HEK293T (cell line): ENCODE results near the gene FSD1.

Experiments
- CTCF ChIA-PET: fragments of 350-600 bp; formaldehyde crosslinking; extraction: SDS; loops from one replicate; lab custom pipeline; 2021; ENCODE audit warnings: antibody characterized with exemption, inconsistent platforms; lab: Yijun Ruan, JAX
- POLR2A ChIA-PET: fragments of 350-600 bp; formaldehyde crosslinking; extraction: SDS; loops from one replicate; lab custom pipeline; 2020; ENCODE audit warnings: antibody characterized with exemption, inconsistent platforms; lab: Yijun Ruan, JAX
- DNase-seq: peaks from one replicate; pipeline ENCODE4 v3.0.0; 2012; ENCODE audit warnings: mixed read lengths; ENCODE audit errors: extremely low spot score
- ARNT ChIP-seq: fragments of 450-650 bp; IDR thresholded peaks from 2 replicates; pipeline ENCODE4 v1.6.1; 2017; ENCODE audit warnings: mild to moderate bottlenecking
- BHLHE40 ChIP-seq: fragments of 450-650 bp; IDR thresholded peaks from 2 replicates; pipeline ENCODE4 v1.6.1; 2016; ENCODE audit warnings: mild to moderate bottlenecking, moderate library complexity, borderline replicate concordance
- CTBP1 ChIP-seq: fragments of 450-650 bp; IDR thresholded peaks from 2 replicates; pipeline ENCODE4 v1.6.1; 2016; ENCODE audit warnings: borderline replicate concordance
- ELF4 ChIP-seq: fragments of 450-650 bp; IDR thresholded peaks from 2 replicates; pipeline ENCODE4 v1.6.1; 2017; ENCODE audit warnings: antibody characterized with exemption
- FOXA1 ChIP-seq: fragments of 450-650 bp; IDR thresholded peaks from 2 replicates; pipeline ENCODE4 v1.6.1; 2016; ENCODE audit warnings: mild to moderate bottlenecking
- FOXK2 ChIP-seq: fragments of 450-650 bp; IDR thresholded peaks from 2 replicates; pipeline ENCODE4 v1.6.1; 2016; ENCODE audit warnings: mild to moderate bottlenecking
- FOXM1 ChIP-seq: fragments of 450-650 bp; IDR thresholded peaks from 2 replicates; pipeline ENCODE4 v1.6.1; 2017; ENCODE audit warnings: mild to moderate bottlenecking, borderline replicate concordance
- HDGF ChIP-seq: fragments of 450-650 bp; IDR thresholded peaks from 2 replicates; pipeline ENCODE4 v1.6.1; 2017; ENCODE audit warnings: antibody characterized with exemption, borderline replicate concordance
- L3MBTL2 ChIP-seq: fragments of 450-650 bp; conservative IDR thresholded peaks from 2 replicates; pipeline ENCODE4 v1.6.1; 2016; ENCODE audit warnings: mild to moderate bottlenecking
- LEF1 ChIP-seq: fragments of 450-650 bp; IDR thresholded peaks from 2 replicates; pipeline ENCODE4 v1.6.1; 2017; ENCODE audit warnings: mild to moderate bottlenecking, borderline replicate concordance
- NFRKB ChIP-seq: fragments of 450-650 bp; IDR thresholded peaks from 2 replicates; pipeline ENCODE4 v1.6.1; 2016; ENCODE audit warnings: mild to moderate bottlenecking, moderate library complexity
- SP1 ChIP-seq: fragments of 450-650 bp; IDR thresholded peaks from 2 replicates; pipeline ENCODE4 v1.6.1; 2017
- SUZ12 ChIP-seq: fragments of 450-650 bp; IDR thresholded peaks from 2 replicates; pipeline ENCODE4 v1.6.1; 2016; ENCODE audit warnings: mild to moderate bottlenecking
- TARDBP ChIP-seq: fragments of 450-650 bp; IDR thresholded peaks from 2 replicates; pipeline ENCODE4 v1.6.1; 2016
- ZNF384 ChIP-seq: fragments of 450-650 bp; IDR thresholded peaks from 2 replicates; pipeline ENCODE4 v1.6.1; 2016
- TF ChIP-seq, protein P1 (sequence below): fragments of 450-650 bp; IDR thresholded peaks from 2 replicates; pipeline ENCODE4 v1.6.1; 2016

FSD1 gene

DNA sequence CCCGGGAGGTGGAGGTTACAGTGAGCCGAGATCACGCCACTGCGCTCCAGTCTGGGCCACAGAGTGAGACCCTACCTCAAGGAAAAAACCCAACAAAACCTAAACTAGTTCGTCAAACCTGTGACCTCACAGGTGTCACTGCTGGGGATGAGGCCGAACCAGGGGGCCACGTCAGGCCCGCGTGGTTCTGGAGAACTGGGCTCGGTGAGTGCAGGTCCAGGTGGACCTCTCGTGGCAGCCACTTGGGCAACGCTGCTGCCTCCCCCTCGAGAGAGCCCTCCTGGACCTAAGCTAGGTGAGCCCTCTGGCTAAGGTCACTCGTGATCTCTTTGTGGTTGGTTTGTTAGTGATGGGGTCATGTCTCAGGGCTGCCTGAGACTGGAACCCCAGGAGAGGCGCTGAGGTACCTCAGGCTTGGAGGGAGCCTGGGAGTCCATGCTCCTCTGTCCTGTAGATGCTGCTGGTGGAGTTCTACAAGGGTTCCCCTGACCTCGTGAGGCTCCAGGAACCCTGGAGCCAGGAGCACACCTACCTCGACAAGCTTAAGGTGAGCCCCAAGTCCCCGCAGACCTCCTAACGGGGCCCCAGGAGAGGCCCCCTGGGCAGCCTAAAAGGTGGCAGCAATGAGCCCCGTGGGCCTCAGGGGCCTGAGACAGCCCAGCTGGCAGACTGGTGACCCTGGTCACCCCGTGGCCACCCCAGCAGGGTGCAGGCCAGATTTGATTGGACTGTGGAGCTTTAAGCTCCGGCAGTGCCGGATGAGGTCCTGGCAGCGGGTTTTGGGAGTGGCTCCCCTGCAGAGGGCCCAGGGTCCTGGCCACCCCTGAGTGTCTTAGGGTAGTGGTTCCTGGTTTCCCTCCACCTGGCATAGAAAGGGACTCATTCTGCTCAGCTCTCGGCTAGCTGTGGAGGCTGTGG, 54.6 kb downstream of the FSD1 start:
- ChIA-PET CTCF (interaction anchor here (1.0 to 1.1 kb wide), 2 partner anchors 91 to 92 kb away, joined by 3 to 5 read pairs; no protein-coding TSS in a partner anchor), POLR2A (interaction anchor here (4.1 kb wide), 1 partner anchor 16 kb away, joined by 17 read pairs; the partner anchor contains the start of gene MPND)
- DNase-seq = no peak
- TF ChIP-seq CTBP1 (no peak), BHLHE40 (no peak), SUZ12 (no peak)

DNA sequence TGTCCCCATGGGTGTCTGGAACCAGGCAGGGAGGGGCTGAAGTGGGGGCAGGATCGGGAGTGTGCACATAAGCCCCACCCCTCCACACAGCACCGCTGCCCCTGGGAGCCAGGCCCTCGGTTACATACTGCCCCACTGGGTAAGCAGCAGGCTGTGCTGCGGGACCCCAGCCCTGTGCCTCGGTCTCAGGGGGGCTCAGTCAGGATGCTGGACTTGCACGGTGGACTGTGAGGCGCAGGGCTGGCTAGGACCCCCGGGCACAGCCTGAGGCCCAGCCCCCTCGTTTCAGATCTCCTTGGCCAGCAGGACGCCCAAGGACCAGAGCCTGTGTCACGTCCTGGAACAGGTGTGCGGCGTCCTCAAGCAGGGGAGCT, 55.2 kb downstream of the FSD1 start:
- no peak for DNase-seq
- POLR2A ChIA-PET = interaction anchor here (4.1 kb wide), 1 partner anchor 16 kb away, joined by 17 read pairs; the partner anchor contains the start of gene MPND
- CTCF ChIA-PET = interaction anchor here (0.6 kb wide), 1 partner anchor 65 kb away, joined by 3 read pairs; no protein-coding TSS in a partner anchor
- no peak for TF ChIP-seq NFRKB
- TF ChIP-seq, protein P1, sequence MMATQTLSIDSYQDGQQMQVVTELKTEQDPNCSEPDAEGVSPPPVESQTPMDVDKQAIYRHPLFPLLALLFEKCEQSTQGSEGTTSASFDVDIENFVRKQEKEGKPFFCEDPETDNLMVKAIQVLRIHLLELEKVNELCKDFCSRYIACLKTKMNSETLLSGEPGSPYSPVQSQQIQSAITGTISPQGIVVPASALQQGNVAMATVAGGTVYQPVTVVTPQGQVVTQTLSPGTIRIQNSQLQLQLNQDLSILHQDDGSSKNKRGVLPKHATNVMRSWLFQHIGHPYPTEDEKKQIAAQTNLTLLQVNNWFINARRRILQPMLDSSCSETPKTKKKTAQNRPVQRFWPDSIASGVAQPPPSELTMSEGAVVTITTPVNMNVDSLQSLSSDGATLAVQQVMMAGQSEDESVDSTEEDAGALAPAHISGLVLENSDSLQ = no peak
- no peak for TF ChIP-seq HDGF
- TF ChIP-seq LEF1 = no peak
- no peak for TF ChIP-seq TARDBP
- TF ChIP-seq ZNF384 = no peak

DNA sequence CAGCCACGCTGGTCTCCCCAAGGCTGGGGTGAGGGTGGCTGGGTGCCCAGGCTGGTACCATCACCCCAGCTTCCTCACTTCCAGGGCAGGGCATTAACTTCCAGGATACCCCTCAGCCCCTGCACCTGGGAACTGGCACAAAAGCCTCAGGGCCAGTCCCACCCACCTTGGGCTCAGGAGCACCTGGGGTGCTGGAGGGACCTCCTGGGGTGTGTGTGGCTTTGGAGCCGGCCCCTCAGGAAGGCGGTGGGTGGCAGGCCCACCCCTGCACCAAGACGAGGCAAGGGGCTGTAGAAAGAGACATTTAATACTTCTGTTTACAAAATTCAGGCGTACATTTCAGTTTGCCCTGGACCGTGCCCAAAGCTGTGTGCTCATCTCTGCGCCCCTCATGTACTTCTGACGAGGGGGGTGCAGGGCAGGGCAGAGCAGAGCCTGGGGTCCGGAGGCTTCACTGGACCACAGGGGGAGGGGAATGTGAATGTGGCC, 55.7 kb downstream of the FSD1 start:
- no peak for TF ChIP-seq ARNT
- no peak for TF ChIP-seq TARDBP
- TF ChIP-seq NFRKB = no peak
- CTCF ChIA-PET = interaction anchor here (0.6 kb wide), 1 partner anchor 64 kb away, joined by 3 read pairs; no protein-coding TSS in a partner anchor
- DNase-seq = no peak
- POLR2A ChIA-PET = interaction anchor here (4.1 kb wide), 1 partner anchor 17 kb away, joined by 17 read pairs; the partner anchor contains the start of gene MPND

DNA sequence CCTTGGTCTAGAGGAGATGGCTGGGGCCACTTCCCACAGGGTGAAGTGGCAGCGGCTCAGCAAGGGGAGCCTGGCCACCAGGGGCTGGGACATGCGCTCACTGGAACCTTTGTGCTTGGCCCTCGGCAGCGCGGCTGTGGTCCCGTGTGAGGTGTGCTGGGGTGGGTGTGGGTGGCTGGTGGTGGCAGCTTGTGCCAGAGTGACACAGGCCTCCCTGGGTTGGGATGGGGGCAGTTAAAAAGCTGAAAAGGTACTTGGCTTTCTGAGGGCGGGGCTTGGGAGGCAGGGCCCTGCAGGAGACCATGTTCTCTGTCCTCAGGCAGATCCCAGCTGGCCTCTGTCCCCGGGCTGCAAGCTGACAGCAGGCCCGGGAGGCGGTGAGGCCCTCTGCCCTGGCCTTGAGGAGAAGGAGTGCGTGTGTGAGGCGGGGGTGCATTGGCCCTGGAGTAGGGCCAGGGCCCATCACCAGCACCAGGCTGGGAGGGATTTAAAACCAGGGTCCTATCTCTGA, 56.3 kb downstream of the FSD1 start:
- CTCF ChIA-PET = interaction anchor here (1.7 kb wide), 1 partner anchor 8 kb away, joined by 7 read pairs; no protein-coding TSS in a partner anchor
- DNase-seq = no peak
- POLR2A ChIA-PET = interaction anchor here (4.1 kb wide), 1 partner anchor 17 kb away, joined by 17 read pairs; the partner anchor contains the start of gene MPND
- TF ChIP-seq L3MBTL2 = no peak
- TF ChIP-seq FOXK2 = no peak
- TF ChIP-seq ZNF384 = no peak
- no peak for TF ChIP-seq BHLHE40
- TF ChIP-seq FOXA1 = no peak
- TF ChIP-seq SP1 = no peak
- TF ChIP-seq LEF1 = no peak
- TF ChIP-seq FOXM1 = no peak
- no peak for TF ChIP-seq TARDBP
- TF ChIP-seq CTBP1 = no peak

DNA sequence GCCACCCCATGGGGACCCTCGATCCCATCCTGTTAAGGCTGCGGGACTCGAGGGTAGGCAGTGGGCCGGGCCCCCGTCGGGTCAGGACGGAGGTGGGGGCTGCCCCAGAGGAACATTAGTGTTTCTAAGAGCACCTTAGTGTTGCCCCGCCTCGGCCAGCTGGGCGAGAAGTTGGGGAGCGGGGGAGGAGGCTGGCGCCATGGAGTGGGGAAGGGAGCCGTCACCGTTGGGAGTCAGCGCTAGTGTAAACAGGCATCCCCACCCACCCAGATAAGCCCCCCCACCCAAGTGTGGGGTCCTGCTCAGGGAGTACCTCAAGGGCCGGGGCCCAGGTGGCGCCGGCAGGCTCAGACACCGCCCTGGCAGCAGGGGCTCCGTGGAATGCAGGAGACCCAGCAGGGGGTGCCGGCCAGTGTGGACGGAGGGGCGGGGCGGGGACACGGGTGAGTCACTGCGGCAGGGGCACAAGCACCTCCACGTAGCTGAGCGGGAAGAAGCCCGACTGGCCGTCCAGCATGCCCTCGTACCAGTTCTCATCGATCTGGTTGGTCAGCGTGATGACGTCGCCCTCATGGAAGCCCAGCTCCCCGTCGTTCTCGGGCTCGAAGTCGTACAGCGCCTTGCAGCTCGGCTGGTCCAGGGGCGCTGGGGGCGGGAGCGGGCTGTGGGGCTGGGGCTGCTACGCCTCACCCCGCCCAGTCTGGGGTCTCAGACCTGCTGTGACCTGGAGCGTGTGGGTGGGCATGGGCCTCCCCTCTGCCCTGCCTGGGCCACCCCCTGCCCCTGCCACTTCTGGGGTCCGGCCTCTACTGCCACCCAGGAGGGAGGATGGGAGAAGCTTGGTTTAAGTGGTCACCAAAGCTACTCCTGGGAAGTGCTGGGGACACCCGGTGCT, 57.0 kb downstream of the FSD1 start:
- ChIA-PET POLR2A (interaction anchor here (1.9 to 4.1 kb wide), 2 partner anchors 18 to 19 kb away, joined by 8 to 17 read pairs; partner anchors contain the start of gene MPND), CTCF (interaction anchor here (1.0 to 1.8 kb wide), 3 partner anchors 9 to 94 kb away, joined by 3 to 7 read pairs (median 5); partner anchors contain the start of gene SH3GL1)
- no peak for DNase-seq
- no peak for TF ChIP-seq TARDBP
- TF ChIP-seq ZNF384 = no peak
- no peak for TF ChIP-seq FOXA1
- TF ChIP-seq BHLHE40 = no peak
- no peak for TF ChIP-seq SUZ12
- no peak for TF ChIP-seq HDGF

DNA sequence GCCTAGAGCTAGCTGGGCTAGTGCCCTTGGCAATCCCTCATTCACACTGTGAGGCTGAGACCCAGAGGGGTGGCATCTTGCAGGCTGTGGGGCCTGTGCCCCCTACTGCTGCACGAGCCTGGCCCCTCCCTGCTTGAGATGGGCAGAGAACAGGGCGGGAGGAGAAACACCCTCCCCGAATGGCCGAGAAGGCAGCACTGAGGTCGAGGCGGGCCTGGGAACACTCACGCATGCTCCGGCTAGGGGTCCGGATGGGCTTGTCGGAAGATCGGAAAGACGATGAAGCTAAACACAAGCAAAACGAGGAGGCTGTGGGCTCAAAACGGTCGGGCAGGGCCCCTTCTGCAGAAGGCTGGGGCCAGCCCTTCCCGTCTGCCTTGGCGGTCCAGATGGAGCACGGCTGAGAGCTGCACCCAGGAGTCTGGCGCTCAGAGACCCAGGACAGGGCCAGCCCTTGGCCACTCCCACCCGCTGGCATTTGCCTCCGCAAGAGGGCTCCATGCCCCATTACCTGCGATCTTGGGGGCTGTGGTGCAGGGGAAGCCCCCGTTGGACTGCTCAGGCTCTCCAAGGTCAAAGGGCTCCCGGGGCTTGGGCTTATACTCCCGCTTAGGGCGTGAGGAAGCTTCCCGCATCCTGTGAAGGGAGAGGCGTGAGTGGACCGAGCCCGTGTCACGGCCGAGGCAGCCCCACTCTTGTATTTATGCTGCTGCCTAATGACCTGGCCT, 57.9 kb downstream of the FSD1 start:
- DNase-seq = no peak
- TF ChIP-seq SP1 = no peak
- no peak for TF ChIP-seq NFRKB
- no peak for TF ChIP-seq ELF4
- no peak for TF ChIP-seq TARDBP
- POLR2A ChIA-PET = interaction anchor here (0.9 to 1.9 kb wide), 2 partner anchors 20 to 40 kb away, joined by 3 to 8 read pairs; partner anchors contain the start of gene CHAF1A
- CTCF ChIA-PET = interaction anchor here (0.6 to 1.8 kb wide), 4 partner anchors 9 to 197 kb away, joined by 3 to 7 read pairs (median 4); partner anchors contain the start of gene SH3GL1
